Measurements from ENCODE around the gene ZNF423. TPM values are rescaled to one million over a fixed set of nuclear protein-coding genes. Genes with fewer than 3 reads are reported as not detected.

ZNF423 gene
- total and polyA plus RNA-seq, 7 donors = 0.69 to 19.7 (median 3.6) TPM

GRCh38 chr16:49869731-49870130 lies 13.8 kb upstream of the ZNF423 start:
- H3K36me3 ChIP-seq = no peaks in the 10 kb centered on the region
- no peak overlapping the region for H3K27ac ChIP-seq
- WGBS, 2 donors = 92% methylated on average over 6 of the region's 6 CpGs
- DNase-seq = no peak
- no peak overlapping the region for H3K4me3 ChIP-seq
- intact Hi-C loops (cut with DNase I) = no loop called here
- no peaks in the 10 kb centered on the region for H3K27me3 ChIP-seq
- TF ChIP-seq CTCF (IDR thresholded peaks at IDR 0.05) (no peak), EP300 (IDR thresholded peaks at IDR 0.05) (no peak), POLR2AphosphoS5 (IDR thresholded peaks at IDR 0.05) (no peak), POLR2A (IDR thresholded peaks at IDR 0.05) (no peak)
- H3K9me3 ChIP-seq = no peaks in the 10 kb centered on the region
- no peaks in the 10 kb centered on the region for H3K4me1 ChIP-seq

- intact Hi-C loops (cut with DNase I) = no loop called here
- 91 to 93% methylated on average over 38 of the region's 38 CpGs for WGBS, 2 donors
- DNase-seq = no peak
Measured at GRCh38 chr16:49867796-49868668, 12.1 kb upstream of the ZNF423 start.

GRCh38 chr16:49867234-49867633 lies 11.3 kb upstream of the ZNF423 start:
- Histone ChIP-seq H3K9me3 (no peaks in the 10 kb centered on the region), H3K36me3 (no peaks in the 10 kb centered on the region), H3K4me3 (no peak overlapping the region), H3K27ac (no peak overlapping the region), H3K4me1 (no peaks in the 10 kb centered on the region), H3K27me3 (no peaks in the 10 kb centered on the region)
- TF ChIP-seq EP300 (IDR thresholded peaks at IDR 0.05) (no peak), POLR2AphosphoS5 (IDR thresholded peaks at IDR 0.05) (no peak), CTCF (IDR thresholded peaks at IDR 0.05) (no peak), POLR2A (IDR thresholded peaks at IDR 0.05) (no peak)
- 96% methylated on average over 2 of the region's 2 CpGs for WGBS, 2 donors
- no peak for DNase-seq
- intact Hi-C loops (cut with DNase I) = no loop called here

More at GRCh38 chr16:49867796-49868668, 12.1 kb upstream of the ZNF423 start:
- Histone ChIP-seq H3K4me3 (no peak overlapping the region), H3K9me3 (no peaks in the 10 kb centered on the region), H3K4me1 (no peaks in the 10 kb centered on the region), H3K27me3 (no peaks in the 10 kb centered on the region), H3K36me3 (no peaks in the 10 kb centered on the region), H3K27ac (no peak overlapping the region)
- TF ChIP-seq POLR2AphosphoS5 (IDR thresholded peaks at IDR 0.05) = no peak
- no peak for TF ChIP-seq CTCF (IDR thresholded peaks at IDR 0.05)
- TF ChIP-seq EP300 (IDR thresholded peaks at IDR 0.05) = no peak
- TF ChIP-seq POLR2A (IDR thresholded peaks at IDR 0.05) = no peak

GRCh38 chr16:49866595-49867071 lies 10.7 kb upstream of the ZNF423 start:
- no peak for DNase-seq
- Histone ChIP-seq H3K27ac (peak overlapping the region in 1 of 4 donors; percentile 23), H3K9me3 (no peaks in the 10 kb centered on the region), H3K36me3 (no peaks in the 10 kb centered on the region), H3K4me1 (no peaks in the 10 kb centered on the region), H3K4me3 (no peak overlapping the region), H3K27me3 (no peaks in the 10 kb centered on the region)
- intact Hi-C loops (cut with DNase I) = no loop called here
- 75 to 90% methylated on average over 14 of the region's 14 CpGs for WGBS, 2 donors
- TF ChIP-seq EP300 (IDR thresholded peaks at IDR 0.05) (no peak), CTCF (IDR thresholded peaks at IDR 0.05) (no peak), POLR2A (IDR thresholded peaks at IDR 0.05) (no peak), POLR2AphosphoS5 (IDR thresholded peaks at IDR 0.05) (no peak)
